Esophagus muscularis mucosa (tissue), 4 donors: ENCODE data around the gene WNT7B. TPM values are rescaled to one million over a fixed set of nuclear protein-coding genes. Genes with fewer than 3 reads are reported as not detected.

Experiments
- DNase-seq: peaks from one replicate; pipeline ENCODE4 v3.0.0-alpha.2; 2017; ENCODE audit errors: extremely low spot score
- H3K27ac ChIP-seq, 4 donors: fragments of 200-600 bp; sonication (generic); replicated peaks in 1 of 4; 1 replicate in 3 of 4; 2 replicates in 1 of 4; pipeline ENCODE4 v1.5.1; 2016 to 2019; ENCODE audit warnings: mild to moderate bottlenecking in 1 of 4
- H3K27me3 ChIP-seq, 4 donors: fragments of 200-600 bp; sonication (generic); one replicate each; pipeline versions ENCODE4 v1.5.1 to v1.6.0; 2016 to 2019
- H3K36me3 ChIP-seq, 4 donors: fragments of 200-600 bp; sonication (generic); one replicate each; pipeline ENCODE4 v1.5.1; 2016 to 2019
- H3K4me1 ChIP-seq, 4 donors: fragments of 200-600 bp; sonication (generic); one replicate each; pipeline ENCODE4 v1.5.1; 2016 to 2019
- H3K4me3 ChIP-seq, 4 donors: fragments of 200-600 bp; sonication (generic); 1 replicate in 2 of 4; 2 replicates in 2 of 4; pipeline ENCODE4 v1.5.1; 2016 to 2019; ENCODE audit warnings: mild to moderate bottlenecking in 4 of 4, moderate library complexity in 1 of 4
- H3K9me3 ChIP-seq, 4 donors: fragments of 200-600 bp; sonication (generic); 1 replicate in 3 of 4; 2 replicates in 1 of 4; pipeline ENCODE4 v1.5.1; 2016 to 2019
- EP300 ChIP-seq: sonication (generic); formaldehyde crosslinking; IDR thresholded peaks from one replicate; pipeline ENCODE4 v1.6.1; 2017; ENCODE audit warnings: antibody characterized with exemption
- POLR2A ChIP-seq: fragments of 450-650 bp; IDR thresholded peaks from one replicate; pipeline ENCODE4 v1.6.1; 2017; ENCODE audit warnings: antibody characterized with exemption, moderate library complexity, mild to moderate bottlenecking, low read depth
- POLR2AphosphoS5 ChIP-seq, 2 donors: sonication (generic); formaldehyde crosslinking; IDR thresholded peaks; one replicate each; pipeline ENCODE4 v1.6.1; 2017; ENCODE audit warnings: antibody characterized with exemption in 2 of 2
- WGBS: methylation state at CpG from one replicate; pipeline ENCODE4 v1.1.5; 2018; 5-methylcytosine and 5-hydroxymethylcytosine counted together
- intact Hi-C: fragments of 100-400 bp; cut with DNase I; formaldehyde crosslinking; loops from one replicate; pipeline ENCODE4 v1.15.1; 2023
- total RNA-seq, 4 donors: library from RNA; depleted of rRNA; stranded (reverse); fragments of >200 nt; gene quantifications; one replicate each; pipeline versions ENCODE4 v1.1.0 to v1.2.1, GENCODE V29; 2016
- TF ChIP-seq, protein P1 (sequence below), 3 experiments: fragments of 200-600 bp in 2 of 3; fragments of 450-650 bp in 1 of 3; sonication (generic) in 2 of 3; IDR thresholded peaks; one replicate each; pipeline ENCODE4 v1.5.1; 2017 to 2019; ENCODE audit warnings: antibody characterized with exemption in 3 of 3, mild to moderate bottlenecking in 2 of 3, moderate library complexity in 1 of 3

The WNT7B gene
- total RNA-seq, 4 donors from 2014 or later = not detected

- no peak overlapping the region for H3K27ac ChIP-seq
- H3K9me3 ChIP-seq = no peaks in the 10 kb centered on the region
- H3K4me3 ChIP-seq = no peak overlapping the region
- DNase-seq = no peak
- WGBS = 87% methylated on average over 17 of the region's 17 CpGs
- H3K27me3 ChIP-seq = peaks cover 0 to 63% (median 0%) of the 10 kb centered on the region in 4 donors
- TF ChIP-seq POLR2A (no peak), EP300 (no peak), POLR2AphosphoS5 (IDR thresholded peaks at IDR 0.05) (no peak)
- TF ChIP-seq, protein P1, sequence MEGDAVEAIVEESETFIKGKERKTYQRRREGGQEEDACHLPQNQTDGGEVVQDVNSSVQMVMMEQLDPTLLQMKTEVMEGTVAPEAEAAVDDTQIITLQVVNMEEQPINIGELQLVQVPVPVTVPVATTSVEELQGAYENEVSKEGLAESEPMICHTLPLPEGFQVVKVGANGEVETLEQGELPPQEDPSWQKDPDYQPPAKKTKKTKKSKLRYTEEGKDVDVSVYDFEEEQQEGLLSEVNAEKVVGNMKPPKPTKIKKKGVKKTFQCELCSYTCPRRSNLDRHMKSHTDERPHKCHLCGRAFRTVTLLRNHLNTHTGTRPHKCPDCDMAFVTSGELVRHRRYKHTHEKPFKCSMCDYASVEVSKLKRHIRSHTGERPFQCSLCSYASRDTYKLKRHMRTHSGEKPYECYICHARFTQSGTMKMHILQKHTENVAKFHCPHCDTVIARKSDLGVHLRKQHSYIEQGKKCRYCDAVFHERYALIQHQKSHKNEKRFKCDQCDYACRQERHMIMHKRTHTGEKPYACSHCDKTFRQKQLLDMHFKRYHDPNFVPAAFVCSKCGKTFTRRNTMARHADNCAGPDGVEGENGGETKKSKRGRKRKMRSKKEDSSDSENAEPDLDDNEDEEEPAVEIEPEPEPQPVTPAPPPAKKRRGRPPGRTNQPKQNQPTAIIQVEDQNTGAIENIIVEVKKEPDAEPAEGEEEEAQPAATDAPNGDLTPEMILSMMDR (IDR thresholded peaks at IDR 0.05) = no peak
- intact Hi-C loops = no loop called here
- no peaks in the 10 kb centered on the region for H3K36me3 ChIP-seq
- H3K4me1 ChIP-seq = no peaks in the 10 kb centered on the region
These were observed 15.1 kb downstream of the WNT7B start for GRCh38 chr22:45961679-45962433.

DNA sequence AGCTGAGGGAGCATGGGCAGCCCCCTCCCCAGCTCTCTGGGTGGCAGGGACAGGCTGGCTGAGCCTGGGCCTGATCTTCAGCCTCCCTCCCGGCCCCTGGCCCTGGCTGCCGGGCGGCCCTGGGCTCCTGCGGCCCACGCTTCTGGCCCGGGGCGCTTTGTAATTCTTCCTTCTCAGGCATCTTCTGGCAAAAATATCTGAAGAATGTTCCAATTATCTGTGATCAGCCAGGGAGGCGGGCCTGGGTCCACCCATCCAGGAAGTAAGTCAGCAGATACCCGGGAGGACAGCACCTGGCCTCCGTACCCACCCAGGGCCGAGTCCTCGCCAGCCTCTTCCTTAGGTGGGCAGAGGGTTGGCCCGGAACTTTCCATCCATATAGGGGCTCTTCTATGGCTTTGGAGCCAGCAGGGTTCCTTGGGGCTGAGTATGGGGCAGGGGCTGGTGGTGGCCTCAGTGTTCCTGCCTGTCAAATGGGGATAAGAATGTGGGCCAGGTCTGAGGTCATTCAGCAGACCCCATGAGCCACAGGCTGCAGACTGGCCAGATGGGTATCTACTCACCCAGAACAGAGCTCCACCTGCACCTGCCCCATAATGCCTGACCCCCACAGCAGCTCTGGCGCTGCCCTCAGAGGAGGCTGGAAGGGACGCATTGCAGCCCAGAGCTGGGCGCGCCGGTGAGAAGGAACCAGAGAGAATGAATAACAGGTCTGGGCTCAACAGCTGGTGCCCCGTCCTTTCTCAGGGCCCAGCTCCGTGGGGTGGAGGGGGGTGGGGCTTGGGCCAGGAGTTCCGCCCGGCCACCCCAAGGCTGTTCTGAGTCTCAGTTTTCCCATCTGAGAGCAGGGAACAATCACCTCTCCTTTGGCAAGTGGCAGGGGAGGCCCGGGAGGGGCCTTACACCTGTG is 16.2 kb downstream of the WNT7B start:
- H3K4me3 ChIP-seq = no peak overlapping the region
- H3K27ac ChIP-seq = no peak overlapping the region
- 80% methylated on average over 13 of the region's 23 CpGs for WGBS
- no peak for DNase-seq
- H3K4me1 ChIP-seq = no peaks in the 10 kb centered on the region
- H3K36me3 ChIP-seq = no peaks in the 10 kb centered on the region
- H3K27me3 ChIP-seq = peaks cover 0 to 60% (median 0%) of the 10 kb centered on the region in 4 donors
- TF ChIP-seq EP300 (no peak), POLR2A (no peak), POLR2AphosphoS5 (IDR thresholded peaks at IDR 0.05) (no peak)
- TF ChIP-seq, protein P1 (IDR thresholded peaks at IDR 0.05) = no peak
- intact Hi-C loops = no loop called here
- H3K9me3 ChIP-seq = no peaks in the 10 kb centered on the region

DNA sequence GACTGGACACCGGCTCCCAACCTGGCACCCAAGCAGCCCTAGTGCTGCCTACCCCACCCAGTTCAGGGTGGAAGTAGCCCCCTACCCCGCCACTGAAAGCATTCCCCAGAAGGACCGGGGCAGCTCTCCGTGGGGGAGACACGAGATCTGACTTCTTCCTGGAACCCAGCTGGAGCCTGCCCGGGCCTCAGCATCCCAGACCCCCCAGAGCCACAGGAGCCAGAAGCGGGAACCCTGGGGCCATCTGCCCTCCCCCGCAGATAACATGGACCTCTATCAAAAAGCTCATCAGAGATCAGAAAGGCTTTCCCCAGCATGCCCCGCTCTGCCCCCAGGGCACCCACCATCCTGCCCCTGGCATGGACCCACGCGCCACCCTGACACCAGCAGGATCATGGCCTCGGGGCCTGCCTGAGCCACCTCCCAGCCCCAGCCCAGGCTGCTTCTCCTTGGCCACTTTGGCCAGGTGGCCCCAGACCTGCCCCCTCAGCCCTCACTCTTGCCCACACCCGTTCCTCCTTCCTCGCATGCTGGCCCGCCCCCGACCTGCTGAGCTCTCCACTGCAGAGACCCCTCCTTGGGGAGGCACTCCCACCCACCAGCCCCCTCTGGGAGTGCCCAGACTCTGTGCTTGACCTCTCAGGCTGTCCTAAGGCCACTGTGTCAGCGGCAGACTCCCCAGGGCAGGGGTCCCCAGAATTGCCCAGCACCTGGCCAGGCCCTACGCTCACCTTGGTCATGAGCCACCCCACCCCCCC is 17.1 kb downstream of the WNT7B start:
- Histone ChIP-seq H3K36me3 (no peaks in the 10 kb centered on the region), H3K9me3 (no peaks in the 10 kb centered on the region), H3K4me1 (no peaks in the 10 kb centered on the region), H3K27ac (no peak overlapping the region), H3K27me3 (peaks cover 0 to 60% (median 0%) of the 10 kb centered on the region in 4 donors), H3K4me3 (no peak overlapping the region)
- TF ChIP-seq POLR2AphosphoS5 (IDR thresholded peaks at IDR 0.05) = no peak
- TF ChIP-seq POLR2A = no peak
- TF ChIP-seq, protein P1 (IDR thresholded peaks at IDR 0.05) = no peak
- no peak for TF ChIP-seq EP300
- DNase-seq = no peak
- intact Hi-C loops = no loop called here
- WGBS = 98% methylated on average over 9 of the region's 18 CpGs

DNA sequence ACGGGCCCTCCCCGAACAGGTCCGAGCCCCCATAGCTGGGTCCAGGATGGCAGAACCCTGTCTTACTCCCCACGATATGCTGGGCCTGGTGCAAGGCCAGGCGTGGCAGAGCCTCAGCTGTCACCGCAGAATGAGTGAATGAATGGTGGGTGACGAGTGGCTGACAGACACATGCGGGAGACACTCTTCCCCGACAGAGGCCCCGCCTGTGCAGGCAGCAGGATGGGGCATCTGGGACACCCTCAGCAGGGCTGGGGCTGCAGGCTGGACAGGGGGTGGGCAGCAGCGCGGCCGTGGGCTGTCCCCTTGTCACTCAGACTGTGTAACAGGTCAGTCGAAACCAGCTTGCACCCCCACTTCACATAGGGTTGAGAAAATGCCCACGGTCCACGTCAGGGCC is 18.0 kb downstream of the WNT7B start:
- Histone ChIP-seq H3K27ac (no peak overlapping the region), H3K4me1 (no peaks in the 10 kb centered on the region), H3K4me3 (no peak overlapping the region), H3K27me3 (peaks cover 0 to 55% (median 0%) of the 10 kb centered on the region in 4 donors), H3K9me3 (no peaks in the 10 kb centered on the region), H3K36me3 (no peaks in the 10 kb centered on the region)
- no peak for TF ChIP-seq POLR2AphosphoS5 (IDR thresholded peaks at IDR 0.05)
- TF ChIP-seq POLR2A = no peak
- TF ChIP-seq, protein P1 (IDR thresholded peaks at IDR 0.05) = no peak
- no peak for TF ChIP-seq EP300
- intact Hi-C loops = no loop called here
- no peak for DNase-seq
- 85% methylated on average over 8 of the region's 16 CpGs for WGBS
